NCI-H2227 (cell line): ENCODE measurements around the gene CLEC14A.

Experiments
- DNase-seq: peaks from one replicate; lab custom pipeline; 2025; ENCODE audit not compliant: unreplicated experiment; lab: John Stamatoyannopoulos, UW

CLEC14A gene

GRCh38 chr14:38206689-38207376 lies 49.1 kb downstream of the CLEC14A start:
- no peak for DNase-seq

- DNase-seq, result no peak
These were observed 49.8 kb downstream of the CLEC14A start for GRCh38 chr14:38205949-38206665.

GRCh38 chr14:38205119-38205813 lies 50.6 kb downstream of the CLEC14A start:
- DNase-seq, result no peak

- no peak for DNase-seq
These were observed 51.2 kb downstream of the CLEC14A start for GRCh38 chr14:38204719-38205115.
